Measurements from ENCODE around the gene PRMT1.

DNA sequence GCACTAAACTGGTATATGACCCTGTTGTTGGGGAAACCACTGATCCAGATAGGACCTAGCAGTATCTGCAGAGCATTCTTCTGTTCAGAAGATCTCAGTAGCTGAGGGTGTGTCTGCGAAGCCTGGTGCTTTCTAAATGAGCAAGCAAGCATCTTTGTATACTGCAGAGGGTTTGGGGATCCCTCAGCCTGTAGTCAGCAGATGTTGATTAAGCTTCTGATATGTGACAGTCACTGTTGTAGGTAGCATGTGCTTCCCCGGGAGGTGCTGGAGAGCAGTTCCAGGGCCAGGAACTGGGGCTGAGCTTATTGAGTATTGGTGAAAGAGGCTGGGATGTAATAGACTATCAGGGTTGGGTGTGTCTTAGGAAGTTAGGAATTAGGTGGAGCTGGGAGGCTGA, 33.6 kb upstream of the PRMT1 start:
- TF ChIP-seq, protein P1, sequence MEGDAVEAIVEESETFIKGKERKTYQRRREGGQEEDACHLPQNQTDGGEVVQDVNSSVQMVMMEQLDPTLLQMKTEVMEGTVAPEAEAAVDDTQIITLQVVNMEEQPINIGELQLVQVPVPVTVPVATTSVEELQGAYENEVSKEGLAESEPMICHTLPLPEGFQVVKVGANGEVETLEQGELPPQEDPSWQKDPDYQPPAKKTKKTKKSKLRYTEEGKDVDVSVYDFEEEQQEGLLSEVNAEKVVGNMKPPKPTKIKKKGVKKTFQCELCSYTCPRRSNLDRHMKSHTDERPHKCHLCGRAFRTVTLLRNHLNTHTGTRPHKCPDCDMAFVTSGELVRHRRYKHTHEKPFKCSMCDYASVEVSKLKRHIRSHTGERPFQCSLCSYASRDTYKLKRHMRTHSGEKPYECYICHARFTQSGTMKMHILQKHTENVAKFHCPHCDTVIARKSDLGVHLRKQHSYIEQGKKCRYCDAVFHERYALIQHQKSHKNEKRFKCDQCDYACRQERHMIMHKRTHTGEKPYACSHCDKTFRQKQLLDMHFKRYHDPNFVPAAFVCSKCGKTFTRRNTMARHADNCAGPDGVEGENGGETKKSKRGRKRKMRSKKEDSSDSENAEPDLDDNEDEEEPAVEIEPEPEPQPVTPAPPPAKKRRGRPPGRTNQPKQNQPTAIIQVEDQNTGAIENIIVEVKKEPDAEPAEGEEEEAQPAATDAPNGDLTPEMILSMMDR (IDR thresholded peaks at IDR 0.05): no peak
- TF ChIP-seq POLR2A (IDR thresholded peaks at IDR 0.05): no peak
